ENCODE data around the gene RCBTB2.

- TF ChIP-seq CTCF (IDR thresholded peaks at IDR 0.05): no peak
- no peak for TF ChIP-seq POLR2A (IDR thresholded peaks at IDR 0.05)
These were observed 89.3 kb downstream of the RCBTB2 start for GRCh38 chr13:48443442-48444208.
